HepG2 (cell line): ENCODE measurements around the gene TENM3. TPM values are rescaled to one million over a fixed set of nuclear protein-coding genes. Genes with fewer than 3 reads are reported as not detected.

Experiments used
- ATAC-seq: fragments of 200-7000 bp; cut with Tn5 transposase; 3 replicates; pipeline ENCODE4 v1.9.1; 2020; ENCODE audit warnings: mild to moderate bottlenecking, moderate library complexity
- BruUV-seq: library from RNA; stranded (reverse); fragments of 400-500 nt; replicated peaks from 2 replicates; lab custom pipeline; 2021; lab: Mats Ljungman, UMichigan
- CTCF ChIA-PET: fragments of 300-600 bp; formaldehyde crosslinking; extraction: SDS; loops from one replicate; lab custom pipeline; 2021; ENCODE audit warnings: low total read pairs, inconsistent platforms, low intra/inter-chr PET ratio; lab: Yijun Ruan, JAX
- POLR2A ChIA-PET: fragments of 350-600 bp; sonication (Branson Sonifier 250); formaldehyde crosslinking; loops from one replicate; lab custom pipeline; 2020; ENCODE audit warnings: antibody characterized with exemption, inconsistent platforms; lab: Yijun Ruan, JAX
- DNase-seq: peaks from one replicate; pipeline ENCODE4 v3.0.0-alpha.2; 2015; ENCODE audit warnings: low spot score
- FAIRE-seq: peaks from 3 replicates; lab custom pipeline; 2011; peaks lifted over from hg19 to GRCh38; lab: Jason Lieb, UNC
- H2AFZ ChIP-seq: one replicate; pipeline ENCODE4 v1.6.1; 2011; ENCODE audit warnings: low read length, inconsistent platforms
- H3K27ac ChIP-seq: fragments of 300-600 bp; 3 replicates; pipeline ENCODE4 v1.8.0; 2011; ENCODE audit warnings: mixed run types, mild to moderate bottlenecking, mixed read lengths, low read length, inconsistent platforms; ENCODE audit not compliant: insufficient read depth; ENCODE audit errors: extremely low read length
- H3K27me3 ChIP-seq, 2 experiments: fragments of 200-600 bp in 1 of 2; 2 replicates in 1 of 2; 3 replicates in 1 of 2; pipeline versions ENCODE4 v1.6.0 to v1.8.0; 2011; ENCODE audit warnings: low read length in 2 of 2, mild to moderate bottlenecking in 2 of 2, moderate library complexity in 2 of 2, inconsistent platforms in 1 of 2; ENCODE audit not compliant: insufficient read depth in 2 of 2, control insufficient read depth in 1 of 2
- H3K36me3 ChIP-seq, 2 experiments: fragments of 200-600 bp in 1 of 2; replicated peaks in 1 of 2; 2 replicates in 1 of 2; 3 replicates in 1 of 2; pipeline versions ENCODE4 v1.5.1 to v1.8.0; 2011; ENCODE audit warnings: low read length in 2 of 2, inconsistent platforms in 1 of 2; ENCODE audit not compliant: insufficient read depth in 2 of 2, control insufficient read depth in 1 of 2
- H3K4me1 ChIP-seq: 2 replicates; pipeline ENCODE4 v1.5.1; 2012; ENCODE audit warnings: low read length, inconsistent platforms; ENCODE audit not compliant: insufficient read depth
- H3K4me2 ChIP-seq: 2 replicates; pipeline ENCODE4 v1.6.0; 2011; ENCODE audit warnings: low read depth, low read length, inconsistent platforms
- H3K4me3 ChIP-seq, 3 experiments: fragments of 200-600 bp in 1 of 3; sonication (generic), shearing (Covaris generic) in 1 of 3; replicated peaks in 1 of 3; 2 replicates each; pipeline ENCODE4 v1.5.1; 2011 to 2016; ENCODE audit warnings: low read length in 3 of 3, inconsistent platforms in 2 of 3, low read depth in 2 of 3, mild to moderate bottlenecking in 2 of 3, control low read depth in 1 of 3, mixed read lengths in 1 of 3; ENCODE audit not compliant: insufficient read depth in 1 of 3
- H3K79me2 ChIP-seq: one replicate; pipeline ENCODE4 v1.6.1; 2011; ENCODE audit warnings: low read length, inconsistent platforms; ENCODE audit not compliant: insufficient read depth
- H3K9ac ChIP-seq: 2 replicates; pipeline ENCODE4 v1.6.0; 2011; ENCODE audit warnings: mild to moderate bottlenecking, low read depth, low read length, inconsistent platforms; ENCODE audit not compliant: insufficient read depth
- H3K9me3 ChIP-seq: 2 replicates; pipeline ENCODE4 v1.5.1; 2012; ENCODE audit warnings: mild to moderate bottlenecking, low read length
- H4K20me1 ChIP-seq: 2 replicates; pipeline ENCODE4 v1.6.0; 2011; ENCODE audit warnings: inconsistent platforms, mild to moderate bottlenecking, low read length, moderate library complexity; ENCODE audit not compliant: insufficient read depth
- EZH2 ChIP-seq: conservative IDR thresholded peaks from 2 replicates; pipeline ENCODE4 v1.6.1; 2012; ENCODE audit warnings: mild to moderate bottlenecking, low read depth, low read length, moderate library complexity
- HHEX ChIP-seq: IDR thresholded peaks from 2 replicates; pipeline ENCODE4 v1.6.1; 2016; ENCODE audit warnings: control low read depth
- MZF1 ChIP-seq: sonication (generic); formaldehyde crosslinking; IDR thresholded peaks from 2 replicates; pipeline ENCODE4 v1.8.1; 2023; ENCODE audit warnings: mild to moderate bottlenecking, missing genetic modification reagents, borderline replicate concordance
- ZFP36L2 ChIP-seq: sonication (generic); formaldehyde crosslinking; IDR thresholded peaks from 2 replicates; pipeline ENCODE4 v1.4.0; 2020; ENCODE audit warnings: missing genetic modification reagents
- ZNF292 ChIP-seq: sonication (generic); formaldehyde crosslinking; IDR thresholded peaks from 2 replicates; pipeline ENCODE4 v1.8.1; 2022; ENCODE audit warnings: mild to moderate bottlenecking, low read depth, missing genetic modification reagents, borderline replicate concordance
- ZNF329 ChIP-seq: sonication (generic); formaldehyde crosslinking; IDR thresholded peaks from 2 replicates; pipeline ENCODE4 v1.9.0; 2021; ENCODE audit warnings: low read depth, mild to moderate bottlenecking, missing genetic modification reagents
- WGBS: methylation state at CpG from one replicate; pipeline ENCODE4 v1.1.6; 2017; ENCODE audit warnings: low lambda C conversion rate; 5-methylcytosine and 5-hydroxymethylcytosine counted together
- in situ Hi-C: cut with HindIII; loops from 2 replicates; pipeline ENCODE4 v1.10.0; 2017; ENCODE audit warnings: low pct_unique_long_range_greater_than_20kb; ENCODE audit not compliant: extremely low pct_ligation_motif_present
- intact Hi-C: fragments of 100-400 bp; cut with micrococcal nuclease; formaldehyde crosslinking; loops from one replicate; pipeline ENCODE4 v1.10.0; 2022; ENCODE audit not compliant: unreplicated experiment
- polyA plus RNA-seq, 8 experiments: library from polyadenylated mRNA; depleted of rRNA in 3 of 8; stranded (reverse) in 7 of 8; unstranded in 1 of 8; fragments of >200 nt; fragmentation: Illumina TruSeq in 4 of 8; extraction: Trizol in 4 of 8; gene quantifications; 2 replicates each; pipeline versions ENCODE4 v1.2.1 to v1.2.3, GENCODE V29; 2011 to 2016; ENCODE audit warnings: low read depth in 4 of 8, missing spikeins in 1 of 8, mixed read lengths in 1 of 8; ENCODE audit not compliant: insufficient read depth in 1 of 8
- total RNA-seq, 5 experiments: library from RNA; depleted of rRNA; stranded (reverse); fragments of >200 nt; fragmentation: Illumina TruSeq; extraction: Trizol; gene quantifications; 2 replicates each; pipeline ENCODE4 v1.2.3, GENCODE V29; 2016; ENCODE audit warnings: low read depth in 1 of 5
- TF ChIP-seq, protein P1 (sequence below): sonication (generic); formaldehyde crosslinking; IDR thresholded peaks from 2 replicates; pipeline ENCODE4 v1.9.0; 2021; ENCODE audit warnings: missing genetic modification reagents, borderline replicate concordance

The TENM3 gene
- total and polyA plus RNA-seq, 2 of the 13 experiments (the other 11 are each of a cell fraction or from before 2014, with no cell fraction given) = 0.04 TPM; not detected in 1

DNA sequence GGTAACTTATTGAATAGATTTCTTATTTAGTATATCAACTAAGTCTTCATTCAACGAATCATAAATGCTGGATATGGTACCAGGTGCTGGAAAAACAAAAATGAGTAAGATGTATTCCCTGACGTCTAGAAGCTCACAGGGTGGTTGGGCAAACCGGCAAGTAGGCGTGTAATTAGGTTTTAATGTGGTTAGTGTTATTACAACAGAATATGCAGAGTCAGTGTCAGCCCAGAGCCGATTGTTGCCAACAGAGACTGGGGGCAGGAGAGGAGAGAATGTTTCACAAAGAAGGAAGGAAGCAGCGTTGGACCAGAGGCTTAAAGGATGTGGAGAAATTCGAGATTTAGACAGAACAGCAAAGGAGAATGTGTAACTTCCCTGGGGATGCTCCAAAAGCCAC, 111.7 kb downstream of the TENM3 start:
- CTCF ChIA-PET = no interaction called here
- no peak for DNase-seq
- in situ Hi-C loops = no loop called here
- Histone ChIP-seq H2AFZ (no peak overlapping the region), H3K4me2 (no peak overlapping the region)
- no peak for TF ChIP-seq ZFP36L2 (CRISPR knock-in tag)
- no peak for TF ChIP-seq EZH2
- TF ChIP-seq ZNF292 (CRISPR knock-in tag) = no peak
- TF ChIP-seq, protein P1, sequence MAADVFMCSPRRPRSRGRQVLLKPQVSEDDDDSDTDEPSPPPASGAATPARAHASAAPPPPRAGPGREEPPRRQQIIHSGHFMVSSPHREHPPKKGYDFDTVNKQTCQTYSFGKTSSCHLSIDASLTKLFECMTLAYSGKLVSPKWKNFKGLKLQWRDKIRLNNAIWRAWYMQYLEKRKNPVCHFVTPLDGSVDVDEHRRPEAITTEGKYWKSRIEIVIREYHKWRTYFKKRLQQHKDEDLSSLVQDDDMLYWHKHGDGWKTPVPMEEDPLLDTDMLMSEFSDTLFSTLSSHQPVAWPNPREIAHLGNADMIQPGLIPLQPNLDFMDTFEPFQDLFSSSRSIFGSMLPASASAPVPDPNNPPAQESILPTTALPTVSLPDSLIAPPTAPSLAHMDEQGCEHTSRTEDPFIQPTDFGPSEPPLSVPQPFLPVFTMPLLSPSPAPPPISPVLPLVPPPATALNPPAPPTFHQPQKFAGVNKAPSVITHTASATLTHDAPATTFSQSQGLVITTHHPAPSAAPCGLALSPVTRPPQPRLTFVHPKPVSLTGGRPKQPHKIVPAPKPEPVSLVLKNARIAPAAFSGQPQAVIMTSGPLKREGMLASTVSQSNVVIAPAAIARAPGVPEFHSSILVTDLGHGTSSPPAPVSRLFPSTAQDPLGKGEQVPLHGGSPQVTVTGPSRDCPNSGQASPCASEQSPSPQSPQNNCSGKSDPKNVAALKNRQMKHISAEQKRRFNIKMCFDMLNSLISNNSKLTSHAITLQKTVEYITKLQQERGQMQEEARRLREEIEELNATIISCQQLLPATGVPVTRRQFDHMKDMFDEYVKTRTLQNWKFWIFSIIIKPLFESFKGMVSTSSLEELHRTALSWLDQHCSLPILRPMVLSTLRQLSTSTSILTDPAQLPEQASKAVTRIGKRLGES (CRISPR knock-in tag) = no peak
- no peak for TF ChIP-seq MZF1 (CRISPR knock-in tag)
- TF ChIP-seq HHEX (CRISPR knock-in tag) = no peak
- no peak for TF ChIP-seq ZNF329 (CRISPR knock-in tag)
- TF ChIP-seq, all 625 proteins: peak for 0
- POLR2A ChIA-PET = no interaction called here
- Histone ChIP-seq H3K9me3 (no peaks in the 10 kb centered on the region), H4K20me1 (no peaks in the 10 kb centered on the region), H3K36me3 (no peaks in the 10 kb centered on the region), H3K4me1 (no peaks in the 10 kb centered on the region), H3K27me3 (peaks cover 0 to 10% of the 10 kb centered on the region in 2 experiments; a peak in 1 of 5 replicates), H3K79me2 (no peaks in the 10 kb centered on the region), H3K9ac (no peak overlapping the region), H3K27ac (no peak overlapping the region), H3K4me3 (no peak overlapping the region)
- FAIRE-seq (no peak), ATAC-seq (no peak)
- BruUV-seq = no TSS peak
- WGBS = 2% methylated on average over 7 of the region's 7 CpGs
- intact Hi-C loops = no loop called here
